ENCODE data around the gene STON1.

Gene STON1

DNA sequence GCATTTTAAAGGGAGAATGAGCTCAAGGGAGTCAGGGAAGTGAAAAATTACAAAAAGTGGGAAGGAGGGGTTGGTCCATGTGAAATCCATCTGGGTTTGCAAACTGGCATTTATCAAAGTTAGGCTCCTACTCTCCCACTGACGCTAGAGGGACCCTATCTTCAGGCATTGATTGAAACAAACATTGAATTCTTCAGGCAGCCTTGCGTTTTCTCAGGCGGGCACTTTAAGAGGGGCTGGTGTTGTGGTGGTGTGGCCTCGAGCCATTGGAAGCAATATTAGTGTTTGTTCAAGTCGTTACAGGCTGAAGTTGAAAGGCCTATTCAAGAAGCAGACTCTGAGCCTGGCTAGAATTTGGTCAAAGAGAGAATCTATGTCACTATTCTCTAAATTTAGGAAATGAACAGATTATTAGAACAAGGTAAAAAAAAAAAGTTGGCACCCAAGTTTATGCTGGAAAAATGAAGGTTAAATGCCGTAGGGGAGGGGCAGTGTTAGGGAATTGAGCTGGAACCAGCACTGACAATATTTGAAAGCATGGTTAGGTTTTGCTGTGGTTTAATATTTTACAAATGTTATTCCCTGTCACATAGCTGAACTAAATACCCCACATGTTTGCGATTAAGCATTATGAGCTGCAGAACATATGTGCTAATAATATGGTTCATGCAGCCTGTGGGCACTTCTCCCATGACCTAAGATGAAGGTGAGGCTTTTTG, 36.8 kb downstream of the STON1 start:
- Histone ChIP-seq H3K9me3 (ENCODE audit: control insufficient read depth in 5 of 5, low read length in 5 of 5) (no peaks in the 10 kb centered on the region), H3K9ac (ENCODE audit: low read length in 5 of 5) (peak overlapping the region in 2 of 5 donors; percentile 31 to 47), H3K27me3 (ENCODE audit: control insufficient read depth in 5 of 5, insufficient read depth in 4 of 5, low read length in 5 of 5) (no peaks in the 10 kb centered on the region), H3K27ac (ENCODE audit: low read depth, low read length) (peak overlapping the region; percentile 75), H3K4me1 (ENCODE audit: control insufficient read depth in 5 of 5, insufficient read depth in 5 of 5, low read length in 5 of 5) (peaks cover 5 to 39% (median 13%) of the 10 kb centered on the region in 5 donors), H3K36me3 (ENCODE audit: control insufficient read depth in 5 of 5, insufficient read depth in 5 of 5, low read length in 5 of 5) (no peaks in the 10 kb centered on the region), H3K4me3 (ENCODE audit: low read depth in 1 of 5, low read length in 5 of 5) (no peak overlapping the region)

DNA sequence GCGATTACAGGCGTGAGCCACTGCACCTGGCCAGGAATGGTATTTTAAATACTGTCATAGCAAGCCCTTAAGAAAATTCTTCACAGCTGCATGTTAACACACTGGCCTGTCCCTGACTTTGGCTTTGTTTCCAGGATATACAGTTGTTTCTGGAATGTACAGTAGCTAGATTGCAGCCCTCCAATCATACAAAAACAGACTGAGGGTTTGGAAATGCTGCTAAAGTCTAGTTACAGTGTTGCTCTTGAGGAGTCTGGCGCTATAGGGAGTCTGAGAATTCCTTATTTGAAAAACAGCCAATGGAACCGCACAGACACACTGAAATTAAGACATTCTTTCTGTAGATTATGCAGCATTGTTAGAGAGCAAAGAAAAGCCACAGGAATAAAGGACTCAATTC, 37.7 kb downstream of the STON1 start:
- Histone ChIP-seq H3K9me3 (ENCODE audit: control insufficient read depth in 5 of 5, low read length in 5 of 5) (no peaks in the 10 kb centered on the region), H3K4me1 (ENCODE audit: control insufficient read depth in 5 of 5, insufficient read depth in 5 of 5, low read length in 5 of 5) (peaks cover 5 to 46% (median 16%) of the 10 kb centered on the region in 5 donors), H3K27ac (ENCODE audit: low read depth, low read length) (peak overlapping the region; percentile 75)

DNA sequence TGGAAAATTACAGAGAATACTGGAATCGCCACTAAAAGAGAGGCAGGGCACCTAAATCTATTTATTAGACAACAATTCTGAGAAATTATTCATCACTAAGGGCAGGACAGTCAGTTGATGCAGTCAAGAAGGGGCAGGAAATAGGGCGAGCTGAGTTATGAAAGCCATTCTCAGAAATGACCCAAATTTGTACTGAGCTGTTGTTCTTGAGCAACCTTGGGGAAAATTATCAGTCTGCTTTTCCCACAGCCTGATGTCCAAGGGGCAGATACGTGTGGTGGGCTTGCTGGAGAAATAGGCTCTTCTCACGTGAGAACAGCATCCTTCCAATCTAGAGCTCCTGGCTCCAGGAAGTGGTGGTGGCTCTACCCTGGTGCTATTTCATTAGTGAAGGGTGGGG, 38.6 kb downstream of the STON1 start:
- no peaks in the 10 kb centered on the region for H3K9me3 ChIP-seq (ENCODE audit: control insufficient read depth in 5 of 5, low read length in 5 of 5)
- peaks cover 5 to 53% (median 20%) of the 10 kb centered on the region in 5 donors for H3K4me1 ChIP-seq (ENCODE audit: control insufficient read depth in 5 of 5, insufficient read depth in 5 of 5, low read length in 5 of 5)
- H3K9ac ChIP-seq (ENCODE audit: low read length in 5 of 5) = peak overlapping the region in 3 of 5 donors; percentile 59 to 90 (median 60)
- peak overlapping the region; percentile 93 for H3K27ac ChIP-seq (ENCODE audit: low read depth, low read length)
- H3K27me3 ChIP-seq (ENCODE audit: control insufficient read depth in 5 of 5, insufficient read depth in 4 of 5, low read length in 5 of 5) = no peaks in the 10 kb centered on the region
- H3K36me3 ChIP-seq (ENCODE audit: control insufficient read depth in 5 of 5, insufficient read depth in 5 of 5, low read length in 5 of 5) = peaks cover 0 to under 1% (median 0%) of the 10 kb centered on the region in 5 donors
- peak overlapping the region; percentile 3 to 59 (median 52) for H3K4me3 ChIP-seq (ENCODE audit: low read depth in 1 of 5, low read length in 5 of 5)

More for the DNA sequence above, 37.7 kb downstream of the STON1 start:
- no peaks in the 10 kb centered on the region for H3K27me3 ChIP-seq (ENCODE audit: control insufficient read depth in 5 of 5, insufficient read depth in 4 of 5, low read length in 5 of 5)
- no peak overlapping the region for H3K4me3 ChIP-seq (ENCODE audit: low read depth in 1 of 5, low read length in 5 of 5)
- H3K36me3 ChIP-seq (ENCODE audit: control insufficient read depth in 5 of 5, insufficient read depth in 5 of 5, low read length in 5 of 5) = no peaks in the 10 kb centered on the region
- peak overlapping the region; percentile 3 to 47 (median 35) for H3K9ac ChIP-seq (ENCODE audit: low read length in 5 of 5)

DNA sequence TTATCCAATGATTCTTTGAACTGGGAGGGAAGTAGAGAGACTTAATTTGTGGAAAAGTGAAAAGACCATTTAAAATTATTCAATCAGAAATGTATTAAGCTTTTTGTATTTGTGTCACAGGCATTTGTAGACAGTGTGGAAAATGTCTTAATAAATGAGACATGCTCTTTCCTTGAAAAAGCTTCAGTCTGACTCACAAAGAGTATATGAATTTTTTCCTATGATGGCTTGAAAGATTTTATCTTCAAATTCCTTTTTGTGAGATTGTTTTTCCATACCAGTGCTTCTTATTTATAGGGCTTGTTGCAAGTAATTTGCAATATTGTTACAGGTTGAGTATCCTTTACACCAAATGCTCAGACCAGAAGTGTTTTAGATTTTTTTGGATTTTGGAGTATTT, 39.5 kb downstream of the STON1 start:
- H3K27ac ChIP-seq (ENCODE audit: low read depth, low read length) = peak overlapping the region; percentile 93
- H3K4me3 ChIP-seq (ENCODE audit: low read depth in 1 of 5, low read length in 5 of 5) = peak overlapping the region in 3 of 5 donors; percentile 19 to 54 (median 48)
- no peaks in the 10 kb centered on the region for H3K9me3 ChIP-seq (ENCODE audit: control insufficient read depth in 5 of 5, low read length in 5 of 5)
- H3K27me3 ChIP-seq (ENCODE audit: control insufficient read depth in 5 of 5, insufficient read depth in 4 of 5, low read length in 5 of 5) = no peaks in the 10 kb centered on the region
- H3K4me1 ChIP-seq (ENCODE audit: control insufficient read depth in 5 of 5, insufficient read depth in 5 of 5, low read length in 5 of 5) = peaks cover 5 to 53% (median 20%) of the 10 kb centered on the region in 5 donors
- peaks cover 0 to 3% (median 0%) of the 10 kb centered on the region in 5 donors for H3K36me3 ChIP-seq (ENCODE audit: control insufficient read depth in 5 of 5, insufficient read depth in 5 of 5, low read length in 5 of 5)
- peak overlapping the region in 3 of 5 donors; percentile 59 to 90 (median 60) for H3K9ac ChIP-seq (ENCODE audit: low read length in 5 of 5)

DNA sequence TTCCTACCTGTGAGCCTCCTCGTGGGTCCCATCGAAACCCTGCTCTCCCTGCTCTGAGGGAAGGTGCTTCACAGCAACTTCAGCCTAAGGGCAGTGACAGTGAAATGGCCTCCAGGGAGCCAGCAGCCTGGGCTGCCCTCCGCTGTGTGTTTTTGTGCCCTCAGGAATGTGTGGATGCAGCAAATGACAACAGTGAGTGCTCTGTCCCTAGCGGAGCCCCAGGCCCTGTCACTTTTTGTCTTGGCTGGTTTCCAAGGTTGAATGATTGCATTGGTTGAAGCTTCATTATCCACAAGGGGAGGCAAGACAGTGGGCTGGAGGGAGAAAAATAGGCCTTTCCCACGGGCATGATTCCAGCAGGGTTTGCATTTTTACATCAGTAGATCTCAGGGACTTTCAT, 42.9 kb downstream of the STON1 start:
- H3K9ac ChIP-seq (ENCODE audit: low read length in 5 of 5) = peak overlapping the region in 1 of 5 donors; percentile 21
- H3K36me3 ChIP-seq (ENCODE audit: control insufficient read depth in 5 of 5, insufficient read depth in 5 of 5, low read length in 5 of 5) = peaks cover 0 to 3% (median 0%) of the 10 kb centered on the region in 5 donors
- no peak overlapping the region for H3K4me3 ChIP-seq (ENCODE audit: low read depth in 1 of 5, low read length in 5 of 5)
- H3K4me1 ChIP-seq (ENCODE audit: control insufficient read depth in 5 of 5, insufficient read depth in 5 of 5, low read length in 5 of 5) = peaks cover 2 to 40% (median 11%) of the 10 kb centered on the region in 5 donors
- H3K9me3 ChIP-seq (ENCODE audit: control insufficient read depth in 5 of 5, low read length in 5 of 5) = no peaks in the 10 kb centered on the region
- peak overlapping the region; percentile 93 for H3K27ac ChIP-seq (ENCODE audit: low read depth, low read length)
- no peaks in the 10 kb centered on the region for H3K27me3 ChIP-seq (ENCODE audit: control insufficient read depth in 5 of 5, insufficient read depth in 4 of 5, low read length in 5 of 5)

DNA sequence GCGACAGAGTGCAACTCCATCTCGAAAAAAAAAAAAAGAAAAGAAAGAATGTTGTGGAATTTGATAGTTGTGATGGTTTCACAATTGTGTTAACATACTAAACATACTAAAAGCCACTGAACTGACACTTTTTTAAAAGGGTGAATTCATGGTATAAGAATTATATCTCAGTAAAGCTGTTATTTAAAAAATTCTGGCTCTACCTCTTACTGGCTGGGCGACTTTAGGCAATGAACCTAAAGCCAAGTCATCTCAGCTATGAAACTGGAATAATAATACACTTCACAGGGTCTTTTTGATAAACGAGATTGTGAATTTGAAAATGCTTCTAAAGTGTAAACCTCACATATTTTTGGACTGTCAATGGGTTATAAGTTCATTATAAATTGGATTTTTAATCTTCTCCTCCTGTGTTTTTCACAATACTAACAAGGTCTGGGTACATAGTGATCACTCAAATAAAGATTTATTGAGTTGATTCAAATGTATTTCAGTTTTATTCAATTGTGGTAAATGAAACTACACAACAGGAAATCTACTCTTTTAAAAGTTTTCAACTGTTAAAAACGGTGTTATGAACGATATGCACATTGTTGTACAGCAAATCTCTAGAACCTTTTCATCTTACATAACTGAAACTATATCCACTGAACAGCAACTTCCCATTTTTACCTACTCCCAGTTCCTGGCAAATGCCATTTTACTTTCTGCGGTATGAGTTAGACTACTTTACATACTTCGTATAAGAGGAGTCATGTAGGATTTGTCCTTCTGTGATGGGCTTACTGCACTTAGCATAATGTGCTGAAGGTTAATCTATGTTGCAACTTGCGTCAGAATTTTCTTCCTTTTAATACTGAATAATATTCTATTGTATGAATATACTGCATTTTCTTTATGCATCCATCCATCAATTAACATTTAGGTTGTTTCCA, 44.7 kb downstream of the STON1 start:
- H3K27ac ChIP-seq (ENCODE audit: low read depth, low read length) = no peak overlapping the region
- peaks cover 0 to 3% (median 0%) of the 10 kb centered on the region in 5 donors for H3K36me3 ChIP-seq (ENCODE audit: control insufficient read depth in 5 of 5, insufficient read depth in 5 of 5, low read length in 5 of 5)
- no peak overlapping the region for H3K4me3 ChIP-seq (ENCODE audit: low read depth in 1 of 5, low read length in 5 of 5)
- H3K9ac ChIP-seq (ENCODE audit: low read length in 5 of 5) = no peak overlapping the region
- no peaks in the 10 kb centered on the region for H3K9me3 ChIP-seq (ENCODE audit: control insufficient read depth in 5 of 5, low read length in 5 of 5)
- no peaks in the 10 kb centered on the region for H3K27me3 ChIP-seq (ENCODE audit: control insufficient read depth in 5 of 5, insufficient read depth in 4 of 5, low read length in 5 of 5)
- peaks cover 0 to 27% (median 12%) of the 10 kb centered on the region in 5 donors for H3K4me1 ChIP-seq (ENCODE audit: control insufficient read depth in 5 of 5, insufficient read depth in 5 of 5, low read length in 5 of 5)

DNA sequence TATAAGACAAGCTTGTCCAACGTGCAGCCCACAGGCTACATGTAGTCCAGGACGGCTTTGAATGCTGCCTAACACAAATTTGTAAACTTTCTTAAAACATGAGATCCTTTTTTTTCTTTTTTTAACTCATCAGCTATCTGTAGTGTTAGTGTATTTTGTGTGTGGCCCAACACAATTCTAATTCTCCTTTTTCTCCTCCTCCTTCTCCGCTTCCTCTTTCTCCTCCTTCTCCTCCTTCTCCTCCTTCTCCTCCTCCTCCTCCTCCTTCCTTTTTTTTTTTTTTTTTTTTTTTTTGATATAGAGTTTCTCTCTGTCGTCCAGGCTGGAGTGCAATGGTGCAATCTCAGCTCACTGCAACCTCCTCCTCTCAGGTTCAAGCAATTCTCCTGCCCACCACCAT, 48.4 kb downstream of the STON1 start:
- Histone ChIP-seq H3K27me3 (ENCODE audit: control insufficient read depth in 5 of 5, insufficient read depth in 4 of 5, low read length in 5 of 5) (no peaks in the 10 kb centered on the region), H3K9ac (ENCODE audit: low read length in 5 of 5) (no peak overlapping the region), H3K27ac (ENCODE audit: low read depth, low read length) (no peak overlapping the region), H3K9me3 (ENCODE audit: control insufficient read depth in 5 of 5, low read length in 5 of 5) (no peaks in the 10 kb centered on the region), H3K4me3 (ENCODE audit: low read depth in 1 of 5, low read length in 5 of 5) (no peak overlapping the region), H3K36me3 (ENCODE audit: control insufficient read depth in 5 of 5, insufficient read depth in 5 of 5, low read length in 5 of 5) (peaks cover 0 to 11% (median 9%) of the 10 kb centered on the region in 5 donors), H3K4me1 (ENCODE audit: control insufficient read depth in 5 of 5, insufficient read depth in 5 of 5, low read length in 5 of 5) (peaks cover 0 to 9% (median 0%) of the 10 kb centered on the region in 5 donors)

DNA sequence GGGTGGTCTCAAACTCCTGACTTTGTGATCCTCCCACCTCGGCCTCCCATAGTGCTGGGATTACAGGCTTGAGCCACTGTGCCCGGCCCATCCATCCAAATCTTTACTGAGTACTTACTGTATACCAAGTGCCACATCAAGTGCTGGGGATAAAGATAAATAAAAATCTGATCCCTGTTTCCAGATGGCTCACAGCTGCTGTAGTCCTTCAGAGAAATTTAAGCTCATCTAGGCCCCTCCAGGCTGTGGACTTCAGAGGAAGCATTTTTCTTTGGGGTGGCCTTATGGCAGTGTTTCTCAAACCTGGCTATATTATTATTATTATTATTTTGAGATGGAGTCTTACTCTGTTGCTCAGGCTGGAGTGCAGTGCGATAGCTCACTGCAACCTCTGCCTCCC, 54.0 kb downstream of the STON1 start:
- H3K4me3 ChIP-seq (ENCODE audit: low read depth in 1 of 5, low read length in 5 of 5) = no peak overlapping the region
- peaks cover 0 to 4% (median under 1%) of the 10 kb centered on the region in 5 donors for H3K4me1 ChIP-seq (ENCODE audit: control insufficient read depth in 5 of 5, insufficient read depth in 5 of 5, low read length in 5 of 5)
- H3K9ac ChIP-seq (ENCODE audit: low read length in 5 of 5) = no peak overlapping the region
- peaks cover 0 to 14% (median 9%) of the 10 kb centered on the region in 5 donors for H3K36me3 ChIP-seq (ENCODE audit: control insufficient read depth in 5 of 5, insufficient read depth in 5 of 5, low read length in 5 of 5)
- no peak overlapping the region for H3K27ac ChIP-seq (ENCODE audit: low read depth, low read length)
- no peaks in the 10 kb centered on the region for H3K27me3 ChIP-seq (ENCODE audit: control insufficient read depth in 5 of 5, insufficient read depth in 4 of 5, low read length in 5 of 5)
- H3K9me3 ChIP-seq (ENCODE audit: control insufficient read depth in 5 of 5, low read length in 5 of 5) = no peaks in the 10 kb centered on the region

DNA sequence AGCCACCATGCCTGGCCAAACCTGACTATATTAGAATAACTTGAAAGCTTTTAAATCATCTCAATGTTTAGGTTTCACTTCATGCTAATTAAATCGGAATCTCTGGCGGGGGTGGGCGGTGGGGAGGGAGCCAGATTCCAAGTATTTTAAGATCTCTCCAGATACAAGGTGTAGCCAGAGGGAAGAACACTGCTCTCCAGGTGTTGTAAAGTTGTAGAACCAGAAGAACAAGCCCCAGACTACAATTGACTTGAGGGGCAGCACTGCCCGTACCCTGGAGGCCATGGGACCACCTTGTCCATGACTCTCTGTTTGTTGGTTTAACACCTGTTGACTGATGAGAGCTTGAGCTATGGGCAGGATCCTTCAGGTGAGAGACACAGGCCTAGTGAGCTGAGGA, 54.6 kb downstream of the STON1 start:
- Histone ChIP-seq H3K27ac (ENCODE audit: low read depth, low read length) (no peak overlapping the region), H3K4me3 (ENCODE audit: low read depth in 1 of 5, low read length in 5 of 5) (no peak overlapping the region), H3K4me1 (ENCODE audit: control insufficient read depth in 5 of 5, insufficient read depth in 5 of 5, low read length in 5 of 5) (peaks cover 0 to 6% (median 3%) of the 10 kb centered on the region in 5 donors), H3K36me3 (ENCODE audit: control insufficient read depth in 5 of 5, insufficient read depth in 5 of 5, low read length in 5 of 5) (peaks cover 0 to 14% (median 9%) of the 10 kb centered on the region in 5 donors), H3K9ac (ENCODE audit: low read length in 5 of 5) (no peak overlapping the region), H3K9me3 (ENCODE audit: control insufficient read depth in 5 of 5, low read length in 5 of 5) (no peaks in the 10 kb centered on the region), H3K27me3 (ENCODE audit: control insufficient read depth in 5 of 5, insufficient read depth in 4 of 5, low read length in 5 of 5) (no peaks in the 10 kb centered on the region)
